ENCODE measurements around the gene MACROD1.

Gene MACROD1

GRCh38 chr11:64029773-64030172, 136.1 kb downstream of the MACROD1 start:
- DNase-seq: no peak

GRCh38 chr11:64028398-64029115, 137.4 kb downstream of the MACROD1 start:
- no peak for DNase-seq

GRCh38 chr11:64027651-64028397, 138.1 kb downstream of the MACROD1 start:
- DNase-seq: no peak

GRCh38 chr11:64026575-64027205, 139.2 kb downstream of the MACROD1 start:
- no peak for DNase-seq

- DNase-seq: no peak
These were observed 140.7 kb downstream of the MACROD1 start for GRCh38 chr11:64025205-64025604.

- no peak for DNase-seq
These were observed 141.9 kb downstream of the MACROD1 start for GRCh38 chr11:64023712-64024710.

GRCh38 chr11:64022125-64022784, 143.7 kb downstream of the MACROD1 start:
- DNase-seq: no peak

GRCh38 chr11:64021757-64022093, 144.2 kb downstream of the MACROD1 start:
- DNase-seq: no peak

- no peak for DNase-seq
These were observed 144.7 kb downstream of the MACROD1 start for GRCh38 chr11:64020976-64021756.

GRCh38 chr11:64019106-64020037, 146.5 kb downstream of the MACROD1 start:
- no peak for DNase-seq

- DNase-seq: no peak
These were observed 147.6 kb downstream of the MACROD1 start for GRCh38 chr11:64018310-64018709.

GRCh38 chr11:64017945-64018224, 148.0 kb downstream of the MACROD1 start:
- no peak for DNase-seq

GRCh38 chr11:64015935-64016845, 149.7 kb downstream of the MACROD1 start:
- DNase-seq: no peak

- DNase-seq: no peak
These were observed 150.4 kb downstream of the MACROD1 start for GRCh38 chr11:64015510-64015909.

- no peak for DNase-seq
These were observed 151.6 kb downstream of the MACROD1 start for GRCh38 chr11:64014356-64014755.

GRCh38 chr11:64013141-64013896, 152.6 kb downstream of the MACROD1 start:
- DNase-seq: no peak

GRCh38 chr11:64011371-64011770, 154.5 kb downstream of the MACROD1 start:
- DNase-seq: no peak

- no peak for DNase-seq
These were observed 155.1 kb downstream of the MACROD1 start for GRCh38 chr11:64010783-64011182.

- DNase-seq: no peak
These were observed 156.2 kb downstream of the MACROD1 start for GRCh38 chr11:64009710-64010109.

All from NCI-H1048 (cell line).